Uterus (tissue), 4 donors: ENCODE results near the gene SLIT3. TPM values are rescaled to one million over a fixed set of nuclear protein-coding genes. Genes with fewer than 3 reads are reported as not detected.

Source experiments
- DNase-seq, 2 donors: peaks; one replicate each; pipeline ENCODE4 v3.0.0-alpha.2; 2019 to 2020
- H3K27ac ChIP-seq, 2 donors: fragments of 200-600 bp; sonication (generic); 1 replicate in 1 of 2; 2 replicates in 1 of 2; pipeline ENCODE4 v1.5.1; 2016 to 2018
- H3K27me3 ChIP-seq, 2 donors: fragments of 200-600 bp; sonication (generic); one replicate each; pipeline ENCODE4 v1.5.1; 2018 to 2019; ENCODE audit warnings: control low read depth in 1 of 2
- H3K36me3 ChIP-seq, 2 donors: fragments of 200-600 bp; sonication (generic); one replicate each; pipeline ENCODE4 v1.5.1; 2019; ENCODE audit warnings: control low read depth in 1 of 2
- H3K4me1 ChIP-seq, 2 donors: fragments of 200-600 bp; sonication (generic); one replicate each; pipeline ENCODE4 v1.5.1; 2018 to 2019; ENCODE audit warnings: control low read depth in 1 of 2
- H3K4me3 ChIP-seq, 2 donors: fragments of 200-600 bp; sonication (generic); 1 replicate in 1 of 2; 2 replicates in 1 of 2; pipeline ENCODE4 v1.5.1; 2018 to 2019; ENCODE audit warnings: mild to moderate bottlenecking in 1 of 2
- H3K9me3 ChIP-seq, 2 donors: fragments of 200-600 bp; sonication (generic); one replicate each; pipeline ENCODE4 v1.5.1; 2019; ENCODE audit warnings: control low read depth in 1 of 2
- POLR2A ChIP-seq, 2 donors: fragments of 450-650 bp; IDR thresholded peaks; one replicate each; pipeline ENCODE4 v1.6.1; 2016; ENCODE audit warnings: antibody characterized with exemption in 2 of 2, mild to moderate bottlenecking in 1 of 2, moderate library complexity in 1 of 2
- intact Hi-C: fragments of 100-400 bp; cut with DNase I; formaldehyde crosslinking; loops from one replicate; pipeline ENCODE4 v1.15.1; 2023; ENCODE audit warnings: low total_unique reads
- total RNA-seq, 4 donors: library from RNA; depleted of rRNA in 3 of 4; stranded (reverse); fragments of >200 nt in 3 of 4; gene quantifications; one replicate each; pipeline versions ENCODE4 v1.1.0 to v1.2.4, GENCODE V29; 2014 to 2023
- TF ChIP-seq, protein P1 (sequence below), 4 experiments: fragments of 200-600 bp in 2 of 4; fragments of 450-650 bp in 2 of 4; sonication (generic) in 2 of 4; IDR thresholded peaks; one replicate each; pipeline ENCODE4 v1.5.1; 2016 to 2019; ENCODE audit warnings: antibody characterized with exemption in 4 of 4, mild to moderate bottlenecking in 2 of 4, moderate library complexity in 1 of 4
- donor health status: DM: yes; HTN: yes; CAD: no.

SLIT3 gene
- total RNA-seq, 4 donors from 2014 or later, result 9.4 to 62.2 (median 28.1) TPM

DNA sequence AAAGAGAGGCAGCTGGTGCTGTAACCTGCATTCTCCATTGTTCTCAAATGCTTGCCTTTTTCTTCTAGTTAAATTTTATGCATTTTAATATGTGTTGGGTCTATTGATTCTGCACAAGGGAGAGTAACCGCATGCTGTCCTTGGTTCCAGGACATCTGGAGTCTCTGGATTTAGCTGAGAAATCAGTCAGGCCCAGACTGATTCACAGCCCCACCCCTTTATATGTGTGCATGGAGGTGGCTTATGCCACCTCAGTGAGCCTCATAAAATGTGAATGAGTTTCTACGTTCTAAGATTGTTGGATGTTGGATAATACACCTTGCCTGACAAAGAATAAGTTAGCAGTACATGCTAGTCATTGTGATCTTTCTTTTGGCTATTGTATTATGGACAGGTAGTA lies 611.7 kb downstream of the SLIT3 start:
- H3K9me3 ChIP-seq, result no peaks in the 10 kb centered on the region
- TF ChIP-seq, protein P1, sequence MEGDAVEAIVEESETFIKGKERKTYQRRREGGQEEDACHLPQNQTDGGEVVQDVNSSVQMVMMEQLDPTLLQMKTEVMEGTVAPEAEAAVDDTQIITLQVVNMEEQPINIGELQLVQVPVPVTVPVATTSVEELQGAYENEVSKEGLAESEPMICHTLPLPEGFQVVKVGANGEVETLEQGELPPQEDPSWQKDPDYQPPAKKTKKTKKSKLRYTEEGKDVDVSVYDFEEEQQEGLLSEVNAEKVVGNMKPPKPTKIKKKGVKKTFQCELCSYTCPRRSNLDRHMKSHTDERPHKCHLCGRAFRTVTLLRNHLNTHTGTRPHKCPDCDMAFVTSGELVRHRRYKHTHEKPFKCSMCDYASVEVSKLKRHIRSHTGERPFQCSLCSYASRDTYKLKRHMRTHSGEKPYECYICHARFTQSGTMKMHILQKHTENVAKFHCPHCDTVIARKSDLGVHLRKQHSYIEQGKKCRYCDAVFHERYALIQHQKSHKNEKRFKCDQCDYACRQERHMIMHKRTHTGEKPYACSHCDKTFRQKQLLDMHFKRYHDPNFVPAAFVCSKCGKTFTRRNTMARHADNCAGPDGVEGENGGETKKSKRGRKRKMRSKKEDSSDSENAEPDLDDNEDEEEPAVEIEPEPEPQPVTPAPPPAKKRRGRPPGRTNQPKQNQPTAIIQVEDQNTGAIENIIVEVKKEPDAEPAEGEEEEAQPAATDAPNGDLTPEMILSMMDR (IDR thresholded peaks at IDR 0.05), result no peak
- no peak for TF ChIP-seq POLR2A (IDR thresholded peaks at IDR 0.05)
- no peak overlapping the region for H3K27ac ChIP-seq
- DNase-seq, result no peak
- H3K27me3 ChIP-seq, result no peaks in the 10 kb centered on the region
- intact Hi-C loops, result no loop called here
- H3K4me1 ChIP-seq, result no peaks in the 10 kb centered on the region
- H3K4me3 ChIP-seq, result no peak overlapping the region
- H3K36me3 ChIP-seq, result no peaks in the 10 kb centered on the region

DNA sequence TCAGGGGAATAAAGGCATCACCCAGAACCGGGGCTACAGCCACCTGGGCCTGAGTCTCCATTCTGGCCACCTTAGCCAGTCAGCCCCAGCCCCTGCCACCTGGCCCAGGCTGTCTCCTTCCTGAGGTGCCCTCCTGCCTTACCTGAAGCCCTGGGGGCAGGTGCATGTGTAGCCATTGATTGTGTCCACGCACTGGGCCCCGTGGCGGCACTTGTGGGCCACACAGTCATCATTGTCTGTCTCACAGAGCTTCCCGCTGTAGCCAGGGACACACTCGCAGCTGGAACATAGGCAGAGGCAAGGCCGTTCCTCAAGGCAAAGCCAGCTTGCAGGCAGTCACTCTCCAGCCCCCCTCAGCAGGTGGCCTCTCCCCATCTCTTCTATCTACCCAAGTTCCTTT lies 614.1 kb downstream of the SLIT3 start:
- TF ChIP-seq POLR2A (IDR thresholded peaks at IDR 0.05), result no peak
- TF ChIP-seq, protein P1 (IDR thresholded peaks at IDR 0.05), result no peak
- H3K36me3 ChIP-seq, result no peaks in the 10 kb centered on the region
- no peak overlapping the region for H3K4me3 ChIP-seq
- no peaks in the 10 kb centered on the region for H3K4me1 ChIP-seq
- no peak for DNase-seq
- H3K9me3 ChIP-seq, result no peaks in the 10 kb centered on the region
- no peak overlapping the region for H3K27ac ChIP-seq
- H3K27me3 ChIP-seq, result no peaks in the 10 kb centered on the region
- intact Hi-C loops, result no loop called here

DNA sequence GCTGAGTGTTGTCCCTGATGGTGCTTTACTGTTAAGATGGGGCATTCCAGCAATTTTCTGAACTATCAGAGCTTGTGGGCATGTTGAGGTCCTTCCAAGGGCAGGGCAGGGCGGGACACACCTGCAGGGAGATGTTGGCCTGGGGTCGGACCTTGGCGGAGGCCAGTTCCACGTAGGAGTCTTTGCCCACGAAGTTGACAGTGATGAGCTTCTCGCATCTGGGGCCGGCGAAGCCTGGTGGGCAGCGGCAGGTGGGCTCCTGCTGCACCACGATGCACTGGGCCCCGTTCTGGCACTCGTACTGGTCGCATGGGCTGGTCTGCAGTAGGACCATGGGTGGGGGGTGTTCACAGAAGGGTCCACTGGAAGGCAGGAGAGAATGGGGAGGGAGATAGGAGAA lies 615.4 kb downstream of the SLIT3 start:
- Histone ChIP-seq H3K27me3 (no peaks in the 10 kb centered on the region), H3K9me3 (no peaks in the 10 kb centered on the region), H3K27ac (no peak overlapping the region), H3K4me1 (no peaks in the 10 kb centered on the region), H3K4me3 (no peak overlapping the region), H3K36me3 (no peaks in the 10 kb centered on the region)
- no peak for DNase-seq
- intact Hi-C loops, result no loop called here
- TF ChIP-seq POLR2A (IDR thresholded peaks at IDR 0.05), result no peak
- TF ChIP-seq, protein P1 (IDR thresholded peaks at IDR 0.05), result no peak

DNA sequence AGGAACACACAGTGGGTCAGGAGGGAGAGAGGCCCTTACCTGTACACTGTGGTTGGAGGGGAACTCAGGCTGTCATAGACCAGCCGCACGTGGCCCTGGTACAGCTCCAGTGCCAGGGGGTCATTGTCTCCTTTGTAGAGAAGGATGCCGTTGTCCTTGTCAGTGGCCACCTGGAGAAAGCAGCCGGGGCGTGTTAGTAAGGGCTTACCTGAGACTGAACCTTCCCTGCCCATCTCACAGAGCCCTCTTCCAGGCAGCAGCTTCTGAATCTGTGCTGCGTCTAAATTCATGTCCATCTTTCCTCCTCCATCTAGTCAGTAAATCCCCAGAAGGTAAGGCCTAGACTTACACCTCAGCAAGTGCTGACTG lies 617.0 kb downstream of the SLIT3 start:
- Histone ChIP-seq H3K27ac (no peak overlapping the region), H3K9me3 (no peaks in the 10 kb centered on the region), H3K36me3 (no peaks in the 10 kb centered on the region), H3K4me3 (no peak overlapping the region), H3K27me3 (no peaks in the 10 kb centered on the region), H3K4me1 (no peaks in the 10 kb centered on the region)
- no peak for DNase-seq
- intact Hi-C loops, result no loop called here
- no peak for TF ChIP-seq POLR2A (IDR thresholded peaks at IDR 0.05)
- TF ChIP-seq, protein P1 (IDR thresholded peaks at IDR 0.05), result no peak

DNA sequence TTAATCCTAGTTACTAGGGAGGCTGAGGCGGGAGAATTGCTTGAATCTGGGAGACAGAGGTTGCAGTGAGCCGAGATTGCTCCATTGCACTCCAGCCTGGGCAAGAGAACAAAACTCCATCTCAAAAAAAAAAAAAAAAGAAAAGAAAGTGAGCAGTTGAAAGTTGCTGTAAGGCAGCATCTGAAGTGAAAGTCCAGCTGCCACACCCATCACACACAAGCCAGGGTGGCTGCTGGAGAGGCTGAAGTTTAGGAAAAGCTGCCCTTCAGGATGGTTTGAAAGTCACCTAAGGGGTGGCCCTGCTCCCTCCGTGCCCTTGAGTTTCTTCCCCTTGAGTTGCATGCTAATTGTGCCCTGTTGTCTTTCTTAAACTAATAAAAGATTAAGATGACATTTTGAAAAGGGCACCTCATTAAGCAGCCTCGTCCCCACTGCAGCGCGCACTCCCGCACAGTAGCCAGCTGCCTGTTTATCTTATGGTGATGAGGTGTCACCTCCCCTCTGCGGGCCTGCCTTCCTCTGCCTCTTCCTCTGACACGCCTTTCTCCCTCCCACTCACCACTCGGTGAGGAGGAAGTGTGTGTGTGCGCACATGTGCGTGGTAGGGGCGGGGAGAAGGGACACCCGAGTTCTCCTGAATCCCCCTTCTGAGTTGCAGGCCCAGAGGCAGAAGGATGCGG lies 617.6 kb downstream of the SLIT3 start:
- no peaks in the 10 kb centered on the region for H3K36me3 ChIP-seq
- intact Hi-C loops, result no loop called here
- no peaks in the 10 kb centered on the region for H3K4me1 ChIP-seq
- H3K4me3 ChIP-seq, result no peak overlapping the region
- H3K27ac ChIP-seq, result no peak overlapping the region
- H3K9me3 ChIP-seq, result no peaks in the 10 kb centered on the region
- H3K27me3 ChIP-seq, result no peaks in the 10 kb centered on the region
- no peak for DNase-seq
- no peak for TF ChIP-seq POLR2A (IDR thresholded peaks at IDR 0.05)
- TF ChIP-seq, protein P1 (IDR thresholded peaks at IDR 0.05), result no peak
